Measurements from ENCODE around the gene PRDM15.

- TF ChIP-seq, protein P1, sequence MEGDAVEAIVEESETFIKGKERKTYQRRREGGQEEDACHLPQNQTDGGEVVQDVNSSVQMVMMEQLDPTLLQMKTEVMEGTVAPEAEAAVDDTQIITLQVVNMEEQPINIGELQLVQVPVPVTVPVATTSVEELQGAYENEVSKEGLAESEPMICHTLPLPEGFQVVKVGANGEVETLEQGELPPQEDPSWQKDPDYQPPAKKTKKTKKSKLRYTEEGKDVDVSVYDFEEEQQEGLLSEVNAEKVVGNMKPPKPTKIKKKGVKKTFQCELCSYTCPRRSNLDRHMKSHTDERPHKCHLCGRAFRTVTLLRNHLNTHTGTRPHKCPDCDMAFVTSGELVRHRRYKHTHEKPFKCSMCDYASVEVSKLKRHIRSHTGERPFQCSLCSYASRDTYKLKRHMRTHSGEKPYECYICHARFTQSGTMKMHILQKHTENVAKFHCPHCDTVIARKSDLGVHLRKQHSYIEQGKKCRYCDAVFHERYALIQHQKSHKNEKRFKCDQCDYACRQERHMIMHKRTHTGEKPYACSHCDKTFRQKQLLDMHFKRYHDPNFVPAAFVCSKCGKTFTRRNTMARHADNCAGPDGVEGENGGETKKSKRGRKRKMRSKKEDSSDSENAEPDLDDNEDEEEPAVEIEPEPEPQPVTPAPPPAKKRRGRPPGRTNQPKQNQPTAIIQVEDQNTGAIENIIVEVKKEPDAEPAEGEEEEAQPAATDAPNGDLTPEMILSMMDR (IDR thresholded peaks at IDR 0.05) = no peak
- TF ChIP-seq POLR2AphosphoS5 (IDR thresholded peaks at IDR 0.05; ENCODE audit: low read depth, low read length) = no peak
- no peak for TF ChIP-seq TCF7L2 (IDR thresholded peaks at IDR 0.05; ENCODE audit: low read depth, low read length)
- TF ChIP-seq, protein P2, sequence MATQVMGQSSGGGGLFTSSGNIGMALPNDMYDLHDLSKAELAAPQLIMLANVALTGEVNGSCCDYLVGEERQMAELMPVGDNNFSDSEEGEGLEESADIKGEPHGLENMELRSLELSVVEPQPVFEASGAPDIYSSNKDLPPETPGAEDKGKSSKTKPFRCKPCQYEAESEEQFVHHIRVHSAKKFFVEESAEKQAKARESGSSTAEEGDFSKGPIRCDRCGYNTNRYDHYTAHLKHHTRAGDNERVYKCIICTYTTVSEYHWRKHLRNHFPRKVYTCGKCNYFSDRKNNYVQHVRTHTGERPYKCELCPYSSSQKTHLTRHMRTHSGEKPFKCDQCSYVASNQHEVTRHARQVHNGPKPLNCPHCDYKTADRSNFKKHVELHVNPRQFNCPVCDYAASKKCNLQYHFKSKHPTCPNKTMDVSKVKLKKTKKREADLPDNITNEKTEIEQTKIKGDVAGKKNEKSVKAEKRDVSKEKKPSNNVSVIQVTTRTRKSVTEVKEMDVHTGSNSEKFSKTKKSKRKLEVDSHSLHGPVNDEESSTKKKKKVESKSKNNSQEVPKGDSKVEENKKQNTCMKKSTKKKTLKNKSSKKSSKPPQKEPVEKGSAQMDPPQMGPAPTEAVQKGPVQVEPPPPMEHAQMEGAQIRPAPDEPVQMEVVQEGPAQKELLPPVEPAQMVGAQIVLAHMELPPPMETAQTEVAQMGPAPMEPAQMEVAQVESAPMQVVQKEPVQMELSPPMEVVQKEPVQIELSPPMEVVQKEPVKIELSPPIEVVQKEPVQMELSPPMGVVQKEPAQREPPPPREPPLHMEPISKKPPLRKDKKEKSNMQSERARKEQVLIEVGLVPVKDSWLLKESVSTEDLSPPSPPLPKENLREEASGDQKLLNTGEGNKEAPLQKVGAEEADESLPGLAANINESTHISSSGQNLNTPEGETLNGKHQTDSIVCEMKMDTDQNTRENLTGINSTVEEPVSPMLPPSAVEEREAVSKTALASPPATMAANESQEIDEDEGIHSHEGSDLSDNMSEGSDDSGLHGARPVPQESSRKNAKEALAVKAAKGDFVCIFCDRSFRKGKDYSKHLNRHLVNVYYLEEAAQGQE (IDR thresholded peaks at IDR 0.05; ENCODE audit: insufficient read depth in 1 of 2, low read depth in 2 of 2, low read length in 1 of 2) = no peak
- no peak for TF ChIP-seq SIN3A (IDR thresholded peaks at IDR 0.05; ENCODE audit: borderline replicate concordance, insufficient read depth, low read depth, low read length)
Observed at GRCh38 chr21:41831453-41831831, 47.7 kb downstream of the PRDM15 start.
